K562 (cell line): ENCODE data around the gene HSPA4. TPM values are rescaled to one million over a fixed set of nuclear protein-coding genes. Genes with fewer than 3 reads are reported as not detected.

Experiments
- CBX8 ChIP-seq: fragments of 200-600 bp; sonication (generic); IDR thresholded peaks from 2 replicates; pipeline ENCODE4 v1.6.1; 2012; ENCODE audit warnings: borderline replicate concordance, mixed run types, low read depth, mild to moderate bottlenecking, moderate library complexity, mixed read lengths, low read length, control low read depth, inconsistent platforms; ENCODE audit not compliant: poor library complexity, severe bottlenecking; ENCODE audit errors: extremely low read depth
- CHD2 ChIP-seq: IDR thresholded peaks from 2 replicates; pipeline ENCODE4 v1.6.1; 2011; ENCODE audit warnings: low read depth, low read length
- ERF ChIP-seq: fragments of 450-650 bp; formaldehyde crosslinking; IDR thresholded peaks from 2 replicates; pipeline ENCODE4 v1.4.0; 2020; ENCODE audit warnings: mild to moderate bottlenecking, mixed read lengths
- FOXK1 ChIP-seq: sonication (generic); formaldehyde crosslinking; IDR thresholded peaks from 2 replicates; pipeline ENCODE4 v1.8.0; 2022; ENCODE audit warnings: missing genetic modification reagents, mild to moderate bottlenecking, borderline replicate concordance
- GABPA ChIP-seq: fragments of 200-800 bp; sonication (Bioruptor generic); conservative IDR thresholded peaks from 2 replicates; pipeline ENCODE4 v1.6.1; 2016; ENCODE audit warnings: low read depth, missing genetic modification characterization, missing compliant biosample characterization
- KHSRP ChIP-seq: fragments of 450-650 bp; IDR thresholded peaks from 2 replicates; pipeline ENCODE4 v1.6.1; 2017
- MEF2A ChIP-seq: IDR thresholded peaks from 2 replicates; pipeline ENCODE4 v1.6.1; 2011; ENCODE audit warnings: low read depth, mild to moderate bottlenecking, low read length, moderate library complexity; ENCODE audit not compliant: control insufficient read depth
- MEIS2 ChIP-seq: fragments of 450-650 bp; IDR thresholded peaks from 2 replicates; pipeline ENCODE4 v1.6.1; 2014; ENCODE audit warnings: mild to moderate bottlenecking; ENCODE audit not compliant: partially characterized antibody
- NONO ChIP-seq, 2 experiments: fragments of 200-400 bp in 1 of 2; fragments of 450-650 bp in 1 of 2; formaldehyde crosslinking in 1 of 2; IDR thresholded peaks; 2 replicates each; pipeline ENCODE4 v1.6.1; 2017; ENCODE audit warnings: low read depth in 2 of 2, mild to moderate bottlenecking in 2 of 2, moderate library complexity in 2 of 2, low read length in 1 of 2
- NR4A1 ChIP-seq, 2 experiments: fragments of 250-450 bp in 1 of 2; fragments of 450-650 bp in 1 of 2; sonication (Bioruptor Pico) in 1 of 2; IDR thresholded peaks; 2 replicates each; pipeline versions ENCODE4 v1.4.0 to v1.6.1; 2016 to 2020; ENCODE audit warnings: mild to moderate bottlenecking in 2 of 2, missing compliant biosample characterization in 1 of 2, missing genetic modification characterization in 1 of 2, moderate library complexity in 1 of 2
- PTTG1 ChIP-seq: fragments of 450-650 bp; IDR thresholded peaks from 2 replicates; pipeline ENCODE4 v1.6.1; 2016; ENCODE audit warnings: low read depth, mild to moderate bottlenecking, missing genetic modification characterization, missing compliant biosample characterization
- RNF2 ChIP-seq: sonication (generic); IDR thresholded peaks from 2 replicates; pipeline ENCODE4 v1.6.1; 2016
- SIX5 ChIP-seq, 2 experiments: IDR thresholded peaks; 2 replicates each; pipeline ENCODE4 v1.6.1; 2011; ENCODE audit warnings: low read length in 2 of 2, borderline replicate concordance in 1 of 2, low read depth in 1 of 2, mild to moderate bottlenecking in 1 of 2, moderate library complexity in 1 of 2; ENCODE audit not compliant: insufficient read depth in 1 of 2
- SMARCC2 ChIP-seq: fragments of 450-650 bp; IDR thresholded peaks from 2 replicates; pipeline ENCODE4 v1.6.1; 2017; ENCODE audit warnings: antibody characterized with exemption, moderate library complexity, mild to moderate bottlenecking, low read depth
- SPI1 ChIP-seq: IDR thresholded peaks from 2 replicates; pipeline ENCODE4 v1.6.1; 2011; ENCODE audit warnings: low read depth, low read length, control low read depth, borderline replicate concordance
- STAT5A ChIP-seq: IDR thresholded peaks from 2 replicates; pipeline ENCODE4 v1.6.1; 2012; ENCODE audit warnings: low read length, inconsistent platforms, borderline replicate concordance
- ZBTB1 ChIP-seq: sonication (generic); formaldehyde crosslinking; IDR thresholded peaks from 2 replicates; pipeline ENCODE4 v1.8.1; 2023; ENCODE audit warnings: missing genetic modification reagents, low read depth, mild to moderate bottlenecking, borderline replicate concordance
- ZNF134 ChIP-seq: fragments of 250-450 bp; sonication (Bioruptor Pico); conservative IDR thresholded peaks from 2 replicates; pipeline ENCODE4 v1.4.0; 2020
- ZNF561 ChIP-seq: fragments of 450-650 bp; formaldehyde crosslinking; conservative IDR thresholded peaks from 2 replicates; pipeline ENCODE4 v1.4.0; 2020; ENCODE audit warnings: mild to moderate bottlenecking, moderate library complexity
- polyA plus RNA-seq, 8 experiments: library from polyadenylated mRNA; depleted of rRNA in 4 of 8; stranded (reverse) in 5 of 8; unstranded in 3 of 8; fragments of >200 nt; fragmentation: Nextera tagmentation in 2 of 8; fragmentation: Illumina TruSeq in 1 of 8; extraction: Ambion mirVana in 2 of 8; extraction: Trizol in 1 of 8; gene quantifications; 2 replicates each; pipeline versions ENCODE4 v1.2.1 to v1.2.3, GENCODE V29; 2011 to 2014; ENCODE audit warnings: inconsistent platforms in 1 of 8, missing spikeins in 1 of 8
- total RNA-seq, 7 experiments: library from RNA; depleted of rRNA in 6 of 7; stranded (reverse); fragments of >200 nt in 6 of 7; fragmentation: Illumina TruSeq in 2 of 7; extraction: Trizol in 2 of 7; gene quantifications; 2 replicates each; pipeline versions ENCODE4 v1.2.1 to v1.2.3, GENCODE V29; 2011 to 2021; ENCODE audit warnings: low replicate concordance in 1 of 7
- TF ChIP-seq, protein P1 (sequence below): sonication (generic); formaldehyde crosslinking; IDR thresholded peaks from 2 replicates; pipeline ENCODE4 v1.8.1; 2023; ENCODE audit warnings: mild to moderate bottlenecking, missing genetic modification reagents, moderate library complexity
- TF ChIP-seq, protein P2 (sequence below): fragments of 250-450 bp; sonication (Bioruptor Pico); IDR thresholded peaks from 2 replicates; pipeline ENCODE4 v1.5.0; 2022; ENCODE audit warnings: mild to moderate bottlenecking
- TF ChIP-seq, protein P3 (sequence below): sonication (generic); formaldehyde crosslinking; IDR thresholded peaks from 2 replicates; pipeline ENCODE4 v1.8.1; 2023; ENCODE audit warnings: mild to moderate bottlenecking, missing genetic modification reagents

HSPA4 gene
- total and polyA plus RNA-seq, 9 of the 15 experiments (the other 6 are each of a cell fraction or from before 2014, with no cell fraction given) = 90.3 to 286 (median 148) TPM

DNA sequence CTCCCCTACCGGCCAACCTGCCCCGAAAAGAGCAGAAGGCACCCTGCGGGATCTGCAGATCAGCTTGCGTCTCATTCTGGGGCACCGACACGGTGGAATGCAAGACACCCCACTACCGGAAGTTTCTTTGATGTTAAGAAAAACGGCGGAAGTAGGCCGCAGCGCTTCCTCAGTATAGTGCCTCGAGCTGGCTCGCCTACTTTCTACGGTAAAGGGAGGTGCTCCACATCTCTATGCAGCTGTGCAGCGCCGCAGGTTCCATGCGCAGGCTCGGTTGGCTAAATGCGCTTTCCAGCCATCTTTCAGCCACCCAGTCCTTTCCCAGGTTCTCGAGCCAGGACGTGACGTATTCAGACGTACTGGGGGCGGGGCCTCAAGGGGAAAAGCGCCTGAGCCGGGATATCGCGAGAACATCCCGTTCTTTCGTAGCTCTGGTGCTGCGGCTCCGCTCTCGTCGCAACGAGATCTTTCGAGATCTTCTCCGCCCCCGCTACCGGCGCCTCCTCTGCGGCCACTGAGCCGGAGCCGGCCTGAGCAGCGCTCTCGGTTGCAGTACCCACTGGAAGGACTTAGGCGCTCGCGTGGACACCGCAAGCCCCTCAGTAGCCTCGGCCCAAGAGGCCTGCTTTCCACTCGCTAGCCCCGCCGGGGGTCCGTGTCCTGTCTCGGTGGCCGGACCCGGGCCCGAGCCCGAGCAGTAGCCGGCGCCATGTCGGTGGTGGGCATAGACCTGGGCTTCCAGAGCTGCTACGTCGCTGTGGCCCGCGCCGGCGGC is at the start of gene HSPA4 (continued):
- TF ChIP-seq NR4A1 (CRISPR knock-in tag; IDR thresholded peaks at IDR 0.05) (peak; percentile 59; the same call in 1 of the 2 replicates), NR4A1 (tag; IDR thresholded peaks at IDR 0.05) (no peak), SIX5 (IDR thresholded peaks at IDR 0.05; ENCODE audit: borderline replicate concordance in 1 of 2, insufficient read depth in 1 of 2, low read depth in 1 of 2, low read length in 2 of 2) (no peak), ERF (CRISPR knock-in tag) (no peak), SMARCC2 (no peak), PTTG1 (tag) (no peak), ZNF134 (no peak), KHSRP (no peak), SPI1 (0 out of 2 replicates have a peak, but pooled peaks have one; percentile 0), FOXK1 (peak; percentile 5; the same call in 1 of the 2 replicates), RNF2 (0 out of 2 replicates have a peak, but pooled peaks have one; percentile 24), NONO (IDR thresholded peaks at IDR 0.05; ENCODE audit: low read depth in 2 of 2, low read length in 1 of 2) (0 out of 4 replicates have a peak, but pooled peaks of 1 of the 2 experiments have one; percentile 42), MEIS2 (no peak), CBX8 (no peak), MEF2A (no peak), ZNF561 (CRISPR knock-in tag) (no peak; the same call in 1 of the 2 replicates), GABPA (peak; percentile 94), CHD2 (peak; percentile 99), STAT5A (no peak), ZBTB1 (CRISPR knock-in tag) (no peak; the same call in 1 of the 2 replicates)
- TF ChIP-seq, protein P1, sequence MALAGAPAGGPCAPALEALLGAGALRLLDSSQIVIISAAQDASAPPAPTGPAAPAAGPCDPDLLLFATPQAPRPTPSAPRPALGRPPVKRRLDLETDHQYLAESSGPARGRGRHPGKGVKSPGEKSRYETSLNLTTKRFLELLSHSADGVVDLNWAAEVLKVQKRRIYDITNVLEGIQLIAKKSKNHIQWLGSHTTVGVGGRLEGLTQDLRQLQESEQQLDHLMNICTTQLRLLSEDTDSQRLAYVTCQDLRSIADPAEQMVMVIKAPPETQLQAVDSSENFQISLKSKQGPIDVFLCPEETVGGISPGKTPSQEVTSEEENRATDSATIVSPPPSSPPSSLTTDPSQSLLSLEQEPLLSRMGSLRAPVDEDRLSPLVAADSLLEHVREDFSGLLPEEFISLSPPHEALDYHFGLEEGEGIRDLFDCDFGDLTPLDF (CRISPR knock-in tag) = no peak; the same call in none of the 2 replicates
- TF ChIP-seq, protein P2, sequence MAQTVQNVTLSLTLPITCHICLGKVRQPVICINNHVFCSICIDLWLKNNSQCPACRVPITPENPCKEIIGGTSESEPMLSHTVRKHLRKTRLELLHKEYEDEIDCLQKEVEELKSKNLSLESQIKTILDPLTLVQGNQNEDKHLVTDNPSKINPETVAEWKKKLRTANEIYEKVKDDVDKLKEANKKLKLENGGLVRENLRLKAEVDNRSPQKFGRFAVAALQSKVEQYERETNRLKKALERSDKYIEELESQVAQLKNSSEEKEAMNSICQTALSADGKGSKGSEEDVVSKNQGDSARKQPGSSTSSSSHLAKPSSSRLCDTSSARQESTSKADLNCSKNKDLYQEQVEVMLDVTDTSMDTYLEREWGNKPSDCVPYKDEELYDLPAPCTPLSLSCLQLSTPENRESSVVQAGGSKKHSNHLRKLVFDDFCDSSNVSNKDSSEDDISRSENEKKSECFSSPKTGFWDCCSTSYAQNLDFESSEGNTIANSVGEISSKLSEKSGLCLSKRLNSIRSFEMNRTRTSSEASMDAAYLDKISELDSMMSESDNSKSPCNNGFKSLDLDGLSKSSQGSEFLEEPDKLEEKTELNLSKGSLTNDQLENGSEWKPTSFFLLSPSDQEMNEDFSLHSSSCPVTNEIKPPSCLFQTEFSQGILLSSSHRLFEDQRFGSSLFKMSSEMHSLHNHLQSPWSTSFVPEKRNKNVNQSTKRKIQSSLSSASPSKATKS = no peak
- TF ChIP-seq, protein P3, sequence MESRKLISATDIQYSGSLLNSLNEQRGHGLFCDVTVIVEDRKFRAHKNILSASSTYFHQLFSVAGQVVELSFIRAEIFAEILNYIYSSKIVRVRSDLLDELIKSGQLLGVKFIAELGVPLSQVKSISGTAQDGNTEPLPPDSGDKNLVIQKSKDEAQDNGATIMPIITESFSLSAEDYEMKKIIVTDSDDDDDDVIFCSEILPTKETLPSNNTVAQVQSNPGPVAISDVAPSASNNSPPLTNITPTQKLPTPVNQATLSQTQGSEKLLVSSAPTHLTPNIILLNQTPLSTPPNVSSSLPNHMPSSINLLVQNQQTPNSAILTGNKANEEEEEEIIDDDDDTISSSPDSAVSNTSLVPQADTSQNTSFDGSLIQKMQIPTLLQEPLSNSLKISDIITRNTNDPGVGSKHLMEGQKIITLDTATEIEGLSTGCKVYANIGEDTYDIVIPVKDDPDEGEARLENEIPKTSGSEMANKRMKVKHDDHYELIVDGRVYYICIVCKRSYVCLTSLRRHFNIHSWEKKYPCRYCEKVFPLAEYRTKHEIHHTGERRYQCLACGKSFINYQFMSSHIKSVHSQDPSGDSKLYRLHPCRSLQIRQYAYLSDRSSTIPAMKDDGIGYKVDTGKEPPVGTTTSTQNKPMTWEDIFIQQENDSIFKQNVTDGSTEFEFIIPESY (CRISPR knock-in tag) = no peak
